ENCODE measurements around the gene ACOT4.
A peak's percentile ranks its signal among the peaks of the same experiment; 100 is the strongest.
"Not testable (repeated sequence)": the region's sequence is repeated elsewhere in the genome, so short reads cannot be mapped to it uniquely, and the experiment has no call there.

ACOT4 gene

GRCh38 chr14:73582102-73582979 is 9.3 kb upstream of the ACOT4 start:
- DNase-seq (ENCODE audit: low read depth): not testable (repeated sequence)

- DNase-seq (ENCODE audit: low read depth): no peak
Measured at GRCh38 chr14:73588695-73589094, 3.0 kb upstream of the ACOT4 start.

- no peak for DNase-seq (ENCODE audit: low read depth)
Measured at GRCh38 chr14:73589116-73589515, 2.6 kb upstream of the ACOT4 start.

- not testable (repeated sequence) for DNase-seq (ENCODE audit: low read depth)
Measured at GRCh38 chr14:73590673-73591004, 1.0 kb upstream of the ACOT4 start.

- DNase-seq (ENCODE audit: low read depth): no peak
Measured at GRCh38 chr14:73594491-73594890, 2.8 kb downstream of the ACOT4 start.

- DNase-seq (ENCODE audit: low read depth): no peak
Measured at GRCh38 chr14:73599499-73599898, 7.8 kb downstream of the ACOT4 start.

GRCh38 chr14:73602994-73603393 is 11.3 kb downstream of the ACOT4 start:
- no peak for DNase-seq (ENCODE audit: low read depth)

- no peak for DNase-seq (ENCODE audit: low read depth)
Measured at GRCh38 chr14:73606271-73606670, 14.6 kb downstream of the ACOT4 start.

- no peak for DNase-seq (ENCODE audit: low read depth)
Measured at GRCh38 chr14:73607241-73607640, 15.6 kb downstream of the ACOT4 start.

GRCh38 chr14:73610687-73611086 is 19.0 kb downstream of the ACOT4 start:
- no peak for DNase-seq (ENCODE audit: low read depth)

- peak; percentile 36 for DNase-seq (ENCODE audit: low read depth)
Measured at GRCh38 chr14:73612339-73613045, 20.8 kb downstream of the ACOT4 start, which contains the start of gene ACOT6. Gene ACOT6, plus strand, starts transcription at chr14:73612517. Its CDS starts 55 bp downstream, at chr14:73612572.

GRCh38 chr14:73613046-73613383 is 21.3 kb downstream of the ACOT4 start:
- no peak for DNase-seq (ENCODE audit: low read depth)

- no peak for DNase-seq (ENCODE audit: low read depth)
Measured at GRCh38 chr14:73613419-73613963, 21.8 kb downstream of the ACOT4 start.

- no peak for DNase-seq (ENCODE audit: low read depth)
Measured at GRCh38 chr14:73616831-73617230, 25.2 kb downstream of the ACOT4 start.

- no peak for DNase-seq (ENCODE audit: low read depth)
Measured at GRCh38 chr14:73619524-73619923, 27.9 kb downstream of the ACOT4 start.

- DNase-seq (ENCODE audit: low read depth): no peak
Measured at GRCh38 chr14:73620268-73620667, 28.6 kb downstream of the ACOT4 start.

GRCh38 chr14:73623504-73624054 is 31.9 kb downstream of the ACOT4 start:
- DNase-seq (ENCODE audit: low read depth): no peak

GRCh38 chr14:73625706-73626105 is 34.0 kb downstream of the ACOT4 start:
- no peak for DNase-seq (ENCODE audit: low read depth)

- no peak for DNase-seq (ENCODE audit: low read depth)
Measured at GRCh38 chr14:73627151-73627558, 35.5 kb downstream of the ACOT4 start.

- no peak for DNase-seq (ENCODE audit: low read depth)
Measured at GRCh38 chr14:73630009-73630780, 38.5 kb downstream of the ACOT4 start.

GRCh38 chr14:73633116-73634010 is 41.7 kb downstream of the ACOT4 start:
- peak; percentile 22 for DNase-seq (ENCODE audit: low read depth)
